NT2/D1 (cell line): Measurements from ENCODE around the gene UMODL1.

Source experiments
- SUZ12 ChIP-seq: IDR thresholded peaks from 2 replicates; pipeline ENCODE4 v1.6.1; 2011; ENCODE audit not compliant: insufficient read length, insufficient read depth; ENCODE audit errors: extremely low read depth
- YY1 ChIP-seq: IDR thresholded peaks from 2 replicates; pipeline ENCODE4 v1.6.1; 2011; ENCODE audit not compliant: insufficient read length, insufficient read depth
- ZNF274 ChIP-seq: IDR thresholded peaks from 2 replicates; pipeline ENCODE4 v1.6.1; 2011; ENCODE audit warnings: mild to moderate bottlenecking, low read depth, low read length

- TF ChIP-seq SUZ12 (no peak), ZNF274 (no peak), YY1 (no peak)
Measured at GRCh38 chr21:42118901-42119300, 47.8 kb downstream of the UMODL1 start.
